ENCODE results near the gene DOCK1.

DNA sequence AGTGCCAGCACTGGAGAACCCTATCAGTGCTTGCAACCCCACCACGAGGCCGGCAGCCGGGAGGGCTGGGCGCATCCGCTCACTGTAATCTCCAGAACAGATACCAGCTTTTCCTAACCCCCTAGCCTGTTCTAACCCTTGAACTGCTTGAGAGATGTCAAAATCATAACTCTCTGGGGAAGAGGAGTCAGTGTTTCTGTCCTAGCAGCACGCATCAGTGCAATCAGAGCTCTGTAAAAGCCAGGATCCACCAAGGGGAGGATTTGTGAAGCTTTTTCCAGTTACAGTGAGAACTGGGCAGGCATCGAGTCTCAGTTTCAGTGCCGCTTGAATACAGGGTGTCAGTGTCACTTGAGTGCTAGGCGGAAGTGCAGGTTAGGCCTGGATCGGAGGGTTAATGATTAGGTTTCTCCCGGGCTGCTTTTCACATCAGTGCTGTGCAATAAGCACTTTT, 395.7 kb downstream of the DOCK1 start:
- TF ChIP-seq CTCF (IDR thresholded peaks at IDR 0.05): no peak
- TF ChIP-seq POLR2A (IDR thresholded peaks at IDR 0.05): no peak
